Naive thymus-derived CD4-positive, alpha-beta T cell (primary cell): ENCODE measurements around the gene MRPL4. TPM values are rescaled to one million over a fixed set of nuclear protein-coding genes. Genes with fewer than 3 reads are reported as not detected.

ENCODE experiments used
- ATAC-seq: fragments of 150-1000 bp; cut with Tn5 transposase; 2 replicates; pipeline ENCODE4 v1.10.0; 2021; ENCODE audit warnings: mild to moderate bottlenecking, moderate library complexity
- CTCF ChIA-PET: fragments of 350-600 bp; sonication (Branson Sonifier 250); formaldehyde crosslinking; loops from one replicate; lab custom pipeline; 2021; ENCODE audit warnings: antibody characterized with exemption; lab: Charles Lee
- POLR2A ChIA-PET: fragments of 350-600 bp; sonication (Branson Sonifier 250); formaldehyde crosslinking; loops from one replicate; lab custom pipeline; 2021; ENCODE audit warnings: antibody characterized with exemption, inconsistent platforms; lab: Charles Lee
- DNase-seq, 9 donors: peaks; one replicate each; pipeline versions ENCODE4 v3.0.0 to v3.0.0-alpha.2; 2020 to 2022; ENCODE audit warnings: mixed read lengths in 1 of 9
- H3K27ac ChIP-seq: one replicate; pipeline ENCODE4 v1.7.0; 2013; ENCODE audit warnings: mild to moderate bottlenecking, low read depth, low read length, moderate library complexity
- H3K27me3 ChIP-seq, 2 donors: one replicate each; pipeline ENCODE4 v1.7.0; 2013; ENCODE audit warnings: low read length in 2 of 2, mild to moderate bottlenecking in 2 of 2, moderate library complexity in 2 of 2; ENCODE audit not compliant: control insufficient read depth in 2 of 2, insufficient read depth in 2 of 2
- H3K36me3 ChIP-seq, 3 experiments: 1 replicate in 2 of 3; 2 replicates in 1 of 3; pipeline ENCODE4 v1.7.0; 2013; ENCODE audit warnings: low read length in 3 of 3, mild to moderate bottlenecking in 3 of 3, moderate library complexity in 1 of 3; ENCODE audit not compliant: insufficient read depth in 3 of 3, control insufficient read depth in 2 of 3
- H3K4me1 ChIP-seq, 2 donors: one replicate each; pipeline ENCODE4 v1.7.0; 2013; ENCODE audit warnings: low read length in 2 of 2, mild to moderate bottlenecking in 2 of 2, moderate library complexity in 1 of 2; ENCODE audit not compliant: control insufficient read depth in 2 of 2, insufficient read depth in 2 of 2
- H3K4me3 ChIP-seq: 2 replicates; pipeline ENCODE4 v1.7.0; 2013; ENCODE audit warnings: mild to moderate bottlenecking, low read length
- H3K9me3 ChIP-seq, 3 experiments: 1 replicate in 2 of 3; 2 replicates in 1 of 3; pipeline ENCODE4 v1.7.0; 2013; ENCODE audit warnings: low read length in 3 of 3; ENCODE audit not compliant: control insufficient read depth in 2 of 3
- H3K27ac Mint-ChIP-seq, 9 donors: one replicate each; pipeline ENCODE4 v1.8.0; 2020 to 2022; ENCODE audit warnings: mixed read lengths in 9 of 9, mild to moderate bottlenecking in 8 of 9, moderate library complexity in 5 of 9, inconsistent platforms in 2 of 9
- H3K27me3 Mint-ChIP-seq, 5 donors: one replicate each; pipeline ENCODE4 v1.8.0; 2021 to 2022; ENCODE audit warnings: mixed read lengths in 5 of 5, mild to moderate bottlenecking in 1 of 5
- H3K36me3 Mint-ChIP-seq, 5 donors: one replicate each; pipeline ENCODE4 v1.8.0; 2020 to 2022; ENCODE audit warnings: mixed read lengths in 5 of 5, mild to moderate bottlenecking in 3 of 5, inconsistent platforms in 1 of 5
- H3K4me1 Mint-ChIP-seq, 7 donors: one replicate each; pipeline ENCODE4 v1.8.0; 2020 to 2022; ENCODE audit warnings: mixed read lengths in 7 of 7, mild to moderate bottlenecking in 3 of 7, inconsistent platforms in 1 of 7
- H3K4me3 Mint-ChIP-seq, 10 donors: one replicate each; pipeline ENCODE4 v1.8.0; 2020 to 2022; ENCODE audit warnings: mild to moderate bottlenecking in 10 of 10, mixed read lengths in 10 of 10, moderate library complexity in 6 of 10, inconsistent platforms in 2 of 10
- H3K9me3 Mint-ChIP-seq, 11 donors: one replicate each; pipeline ENCODE4 v1.8.0; 2020 to 2022; ENCODE audit warnings: mixed read lengths in 11 of 11, mild to moderate bottlenecking in 4 of 11, inconsistent platforms in 1 of 11, moderate library complexity in 1 of 11
- intact Hi-C, 2 donors: fragments of 100-400 bp; cut with micrococcal nuclease; formaldehyde crosslinking; loops; one replicate each; pipeline ENCODE4 v1.15.1; 2023
- polyA plus RNA-seq, 2 donors: library from polyadenylated mRNA; unstranded; fragments of 300-500 nt; fragmentation: Illumina TruSeq; gene quantifications; one replicate each; pipeline ENCODE4 v1.2.3, GENCODE V29; 2021
- total RNA-seq, 6 experiments: library from RNA in 5 of 6; stranded (reverse) in 5 of 6; gene quantifications; 1 replicate in 5 of 6; 2 replicates in 1 of 6; pipeline ENCODE4 v1.2.3 and lab custom pipeline; 2021 to 2026

Gene MRPL4
- total and polyA plus RNA-seq, 7 experiments from 2014 or later, result 24.9 to 70.5 (median 40.7) TPM

DNA sequence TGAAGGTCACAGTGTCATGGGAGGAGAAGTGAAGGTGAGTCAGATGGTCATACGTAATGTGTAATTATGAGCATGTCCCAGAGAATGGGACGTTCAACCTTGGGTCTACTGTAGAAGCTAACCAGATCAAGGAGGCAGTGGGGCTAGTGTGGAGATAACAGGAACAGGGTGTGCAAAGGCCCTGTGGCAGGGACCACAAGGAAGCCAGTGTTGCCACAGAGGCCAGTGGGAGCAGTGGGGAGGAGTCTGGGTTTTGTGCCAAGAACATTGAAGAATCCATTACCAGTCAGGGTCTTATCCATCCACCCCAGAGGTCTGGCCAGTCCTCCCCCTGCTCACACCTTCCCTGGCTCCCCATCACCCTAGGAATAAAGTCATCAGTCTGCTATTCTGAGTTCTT is 3.3 kb downstream of the MRPL4 start:
- ATAC-seq, result no peak
- POLR2A ChIA-PET, result no interaction called here
- Mint-ChIP-seq H3K27me3 (no peaks in the 10 kb centered on the region), H3K9me3 (peaks cover 0 to 5% (median 0%) of the 10 kb centered on the region in 11 donors), H3K4me3 (peak overlapping the region in 2 of 10 donors; percentile 32 to 34), H3K36me3 (peaks cover 14 to 38% (median 23%) of the 10 kb centered on the region in 5 donors), H3K27ac (peak overlapping the region in 4 of 9 donors; percentile 33 to 70 (median 50)), H3K4me1 (peaks cover 12 to 41% (median 21%) of the 10 kb centered on the region in 7 donors)
- H3K36me3 ChIP-seq, result peaks cover 0 to 58% (median 6%) of the 10 kb centered on the region in 3 experiments
- H3K4me1 ChIP-seq, result peaks cover 6 to 12% of the 10 kb centered on the region in 2 donors
- H3K27me3 ChIP-seq, result no peaks in the 10 kb centered on the region
- intact Hi-C loops, result loop anchor here in 1 of 2 donors (10.0 kb wide), 1 partner anchor 441 kb away; the partner anchor contains the start of gene FBXL12
- CTCF ChIA-PET, result no interaction called here
- H3K27ac ChIP-seq, result no peak overlapping the region
- no peak overlapping the region for H3K4me3 ChIP-seq
- no peak for DNase-seq
- no peaks in the 10 kb centered on the region for H3K9me3 ChIP-seq

DNA sequence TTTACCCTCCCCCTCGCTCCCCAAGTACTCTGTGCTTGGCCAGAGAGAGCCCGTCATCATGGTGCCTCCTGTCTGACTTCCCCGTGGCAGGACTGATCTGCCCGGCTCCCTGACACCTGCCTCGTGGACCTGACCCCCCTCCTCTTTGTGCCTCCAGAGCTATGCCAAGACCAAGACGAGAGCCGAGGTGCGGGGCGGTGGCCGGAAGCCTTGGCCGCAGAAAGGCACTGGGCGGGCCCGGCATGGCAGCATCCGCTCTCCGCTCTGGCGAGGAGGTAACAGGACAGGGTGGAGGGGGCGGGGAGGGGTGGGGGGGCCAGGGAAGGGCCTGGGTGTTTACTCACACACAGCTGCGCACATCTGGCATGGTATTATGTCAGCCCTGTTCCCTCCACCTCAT is 4.5 kb downstream of the MRPL4 start:
- no peaks in the 10 kb centered on the region for H3K27me3 Mint-ChIP-seq
- peaks cover 0 to 58% (median 6%) of the 10 kb centered on the region in 3 experiments for H3K36me3 ChIP-seq
- peaks cover 12 to 45% (median 21%) of the 10 kb centered on the region in 7 donors for H3K4me1 Mint-ChIP-seq
- no peak for DNase-seq
- H3K4me1 ChIP-seq, result peaks cover 6 to 8% of the 10 kb centered on the region in 2 donors
- no peak for ATAC-seq
- H3K27ac Mint-ChIP-seq, result no peak overlapping the region
- H3K9me3 Mint-ChIP-seq, result peaks cover 0 to 5% (median 0%) of the 10 kb centered on the region in 11 donors
- no peak overlapping the region for H3K4me3 Mint-ChIP-seq
- H3K9me3 ChIP-seq, result no peaks in the 10 kb centered on the region
- H3K36me3 Mint-ChIP-seq, result peaks cover 14 to 38% (median 23%) of the 10 kb centered on the region in 5 donors
- H3K27ac ChIP-seq, result no peak overlapping the region
- POLR2A ChIA-PET, result no interaction called here
- CTCF ChIA-PET, result interaction anchor here (0.6 to 4.6 kb wide), 3 partner anchors 62 to 134 kb away, joined by 4 to 40 read pairs (median 5); partner anchors contain the start of gene DNMT1
- intact Hi-C loops, result loop anchor here in 1 of 2 donors (10.0 kb wide), 1 partner anchor 442 kb away; the partner anchor contains the start of gene FBXL12
- H3K4me3 ChIP-seq, result no peak overlapping the region
- H3K27me3 ChIP-seq, result no peaks in the 10 kb centered on the region

DNA sequence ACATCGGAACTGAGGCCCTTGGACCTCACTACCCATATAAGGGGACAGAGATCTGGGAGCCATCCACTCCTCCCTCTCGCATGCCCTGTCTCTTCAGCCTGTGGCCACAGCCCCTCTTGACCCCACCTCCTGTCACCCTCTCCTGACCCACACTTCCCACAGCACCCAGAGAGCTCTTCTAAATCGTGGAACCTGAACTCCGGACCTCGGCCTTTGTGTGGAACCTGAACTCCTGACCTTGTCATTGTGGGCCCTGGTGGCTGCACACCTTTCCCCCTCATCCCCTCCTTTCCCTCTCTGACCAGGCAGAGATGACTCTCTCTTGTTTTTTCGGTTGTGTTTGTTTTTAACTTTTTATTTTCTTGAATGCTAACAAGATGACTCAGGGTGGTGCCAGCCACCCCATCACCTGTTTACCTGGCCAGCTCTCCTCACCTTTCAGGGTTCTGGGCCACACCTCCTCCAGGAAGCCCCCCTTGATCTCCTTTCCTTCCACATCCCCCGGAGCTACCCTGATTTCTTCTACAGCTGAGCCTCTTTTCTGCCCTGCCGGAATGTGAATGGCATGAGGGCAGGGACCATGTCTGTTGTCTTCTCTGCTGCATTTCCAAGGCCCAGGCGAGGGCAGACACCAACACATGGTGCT is 5.1 kb downstream of the MRPL4 start:
- intact Hi-C loops, result loop anchor here in 1 of 2 donors (10.0 kb wide), 1 partner anchor 442 kb away; the partner anchor contains the start of gene FBXL12
- POLR2A ChIA-PET, result no interaction called here

DNA sequence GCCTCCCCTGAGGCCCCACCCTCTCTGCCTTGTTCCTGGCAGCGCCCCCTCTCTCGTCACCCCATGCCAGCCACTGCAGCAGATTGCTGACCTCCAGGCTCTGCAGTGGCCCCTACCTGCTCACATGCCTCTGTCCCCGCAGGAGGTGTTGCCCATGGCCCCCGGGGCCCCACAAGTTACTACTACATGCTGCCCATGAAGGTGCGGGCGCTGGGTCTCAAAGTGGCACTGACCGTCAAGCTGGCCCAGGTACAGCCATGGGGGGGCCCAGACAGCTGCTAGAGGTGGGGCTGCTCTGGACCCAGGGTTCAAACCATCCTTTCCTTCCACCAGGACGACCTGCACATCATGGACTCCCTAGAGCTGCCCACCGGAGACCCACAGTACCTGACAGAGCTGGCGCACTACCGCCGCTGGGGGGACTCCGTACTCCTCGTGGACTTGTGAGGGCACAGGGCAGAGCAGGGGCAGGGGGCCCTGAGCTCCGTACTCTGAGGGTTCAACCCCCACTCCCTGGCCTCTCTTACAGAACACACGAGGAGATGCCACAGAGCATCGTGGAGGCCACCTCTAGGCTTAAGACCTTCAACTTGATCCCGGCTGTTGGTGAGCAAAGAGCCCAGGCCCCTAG is 6.2 kb downstream of the MRPL4 start:
- DNase-seq (no peak), ATAC-seq (no peak)
- Histone ChIP-seq H3K36me3 (peaks cover 0 to 51% (median 6%) of the 10 kb centered on the region in 3 experiments), H3K4me1 (no peaks in the 10 kb centered on the region), H3K27me3 (no peaks in the 10 kb centered on the region), H3K27ac (no peak overlapping the region), H3K4me3 (no peak overlapping the region), H3K9me3 (no peaks in the 10 kb centered on the region)
- ChIA-PET POLR2A (interaction anchor here (0.6 to 1.1 kb wide), 2 partner anchors 131 to 133 kb away, joined by 4 to 5 read pairs; no protein-coding TSS in a partner anchor), CTCF (interaction anchor here (0.6 to 4.6 kb wide), 11 partner anchors 8 to 154 kb away, joined by 3 to 40 read pairs (median 5); partner anchors contain the start of gene ICAM1)
- peaks cover 0 to 2% (median 0%) of the 10 kb centered on the region in 11 donors for H3K9me3 Mint-ChIP-seq
- peaks cover 14 to 37% (median 20%) of the 10 kb centered on the region in 5 donors for H3K36me3 Mint-ChIP-seq
- H3K4me3 Mint-ChIP-seq, result no peak overlapping the region
- peaks cover 6 to 38% (median 11%) of the 10 kb centered on the region in 7 donors for H3K4me1 Mint-ChIP-seq
- H3K27me3 Mint-ChIP-seq, result no peaks in the 10 kb centered on the region
- intact Hi-C loops, result loop anchor here in 1 of 2 donors (10.0 kb wide), 1 partner anchor 443 kb away; the partner anchor contains the start of gene FBXL12
- H3K27ac Mint-ChIP-seq, result no peak overlapping the region

More for the DNA sequence above, 5.1 kb downstream of the MRPL4 start:
- Histone ChIP-seq H3K9me3 (no peaks in the 10 kb centered on the region), H3K4me1 (peaks cover 6 to 8% of the 10 kb centered on the region in 2 donors), H3K27ac (no peak overlapping the region), H3K4me3 (no peak overlapping the region), H3K36me3 (peaks cover 0 to 54% (median 6%) of the 10 kb centered on the region in 3 experiments), H3K27me3 (no peaks in the 10 kb centered on the region)
- CTCF ChIA-PET, result interaction anchor here (0.6 to 4.6 kb wide), 5 partner anchors 62 to 153 kb away, joined by 4 to 40 read pairs (median 6); partner anchors contain the start of gene DNMT1
- H3K9me3 Mint-ChIP-seq, result peaks cover 0 to 2% (median 0%) of the 10 kb centered on the region in 11 donors
- H3K4me1 Mint-ChIP-seq, result peaks cover 12 to 44% (median 16%) of the 10 kb centered on the region in 7 donors
- H3K27ac Mint-ChIP-seq, result peak overlapping the region in 1 of 9 donors; percentile 17
- ATAC-seq (no peak), DNase-seq (no peak)
- H3K4me3 Mint-ChIP-seq, result peak overlapping the region in 2 of 10 donors; percentile 31 to 48
- no peaks in the 10 kb centered on the region for H3K27me3 Mint-ChIP-seq
- H3K36me3 Mint-ChIP-seq, result peaks cover 14 to 37% (median 20%) of the 10 kb centered on the region in 5 donors

DNA sequence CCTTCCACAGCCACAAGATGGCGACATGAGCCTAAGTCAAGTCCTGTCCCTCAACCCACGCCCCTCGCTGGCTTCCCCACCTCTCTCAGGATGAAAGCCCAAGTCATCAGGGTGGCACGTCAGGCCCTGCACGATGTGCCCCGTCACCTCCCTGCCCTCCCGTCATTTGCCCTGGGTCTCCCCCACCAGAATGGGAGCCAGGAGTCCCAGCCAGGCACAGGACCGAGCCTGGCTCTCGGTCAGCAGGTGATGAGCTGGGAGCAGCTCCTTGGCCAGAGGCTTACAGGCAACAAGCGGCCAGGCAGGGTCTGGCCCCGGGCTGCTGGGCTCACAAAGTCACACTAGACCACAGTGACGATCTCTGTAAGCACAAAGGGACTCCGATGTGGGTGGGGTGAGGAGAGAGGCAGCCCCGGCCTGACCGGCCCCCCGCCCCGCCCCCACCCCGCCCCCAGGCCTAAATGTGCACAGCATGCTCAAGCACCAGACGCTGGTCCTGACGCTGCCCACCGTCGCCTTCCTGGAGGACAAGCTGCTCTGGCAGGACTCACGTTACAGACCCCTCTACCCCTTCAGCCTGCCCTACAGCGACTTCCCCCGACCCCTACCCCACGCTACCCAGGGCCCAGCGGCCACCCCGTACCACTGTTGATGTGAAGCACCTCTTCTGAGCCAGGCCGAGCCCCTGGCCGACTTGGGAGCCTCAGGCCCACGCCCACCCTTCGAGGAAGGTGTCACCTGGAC is 7.3 kb downstream of the MRPL4 start:
- peaks cover 0 to 29% (median 4%) of the 10 kb centered on the region in 7 donors for H3K4me1 Mint-ChIP-seq
- CTCF ChIA-PET, result interaction anchor here (0.5 to 4.6 kb wide), 14 partner anchors 9 to 156 kb away, joined by 3 to 40 read pairs (median 5); partner anchors contain the start of gene ICAM1
- Histone ChIP-seq H3K36me3 (peaks cover 0 to 51% (median 6%) of the 10 kb centered on the region in 3 experiments), H3K27me3 (no peaks in the 10 kb centered on the region), H3K27ac (no peak overlapping the region), H3K4me1 (no peaks in the 10 kb centered on the region), H3K9me3 (no peaks in the 10 kb centered on the region), H3K4me3 (no peak overlapping the region)
- POLR2A ChIA-PET, result interaction anchor here (0.6 to 1.1 kb wide), 5 partner anchors 28 to 163 kb away, joined by 3 to 5 read pairs (median 3); partner anchors contain the start of gene PDE4A
- DNase-seq, result peak; percentile 61 to 88 (median 82)
- intact Hi-C loops, result loop anchor here (1.0 to 10.0 kb wide), 3 partner anchors 10 to 445 kb away; partner anchors contain the start of gene FBXL12 (in 1 of the 2)
- no peaks in the 10 kb centered on the region for H3K27me3 Mint-ChIP-seq
- no peaks in the 10 kb centered on the region for H3K9me3 Mint-ChIP-seq
- ATAC-seq, result peak; percentile 95
- peak overlapping the region in 1 of 10 donors; percentile 49 for H3K4me3 Mint-ChIP-seq
- peak overlapping the region in 1 of 9 donors; percentile 87 for H3K27ac Mint-ChIP-seq
- H3K36me3 Mint-ChIP-seq, result peaks cover 14 to 31% (median 17%) of the 10 kb centered on the region in 5 donors
